WERI-Rb-1 (cell line): ENCODE measurements around the gene ATAT1.
"Not testable (repeated sequence)": the region's sequence is repeated elsewhere in the genome, so short reads cannot be mapped to it uniquely, and the experiment has no call there.

Source experiments
- DNase-seq: peaks from one replicate; pipeline ENCODE4 v3.0.0-alpha.2; 2020
- H3K27ac ChIP-seq: fragments of 250-450 bp; sonication (Bioruptor Pico); 2 replicates; pipeline ENCODE4 v1.5.1; 2020; ENCODE audit warnings: mild to moderate bottlenecking, moderate library complexity
- H3K27me3 ChIP-seq: fragments of 250-450 bp; sonication (Bioruptor Pico); 2 replicates; pipeline ENCODE4 v1.5.1; 2021; ENCODE audit warnings: mild to moderate bottlenecking, low read depth, moderate library complexity; ENCODE audit not compliant: insufficient read depth, severe bottlenecking
- H3K36me3 ChIP-seq: fragments of 250-450 bp; sonication (Bioruptor Pico); 2 replicates; pipeline ENCODE4 v1.5.1; 2020; ENCODE audit warnings: mild to moderate bottlenecking, moderate library complexity
- H3K4me3 ChIP-seq: 2 replicates; pipeline ENCODE4 v1.5.1; 2011; ENCODE audit warnings: low read depth, mild to moderate bottlenecking, control low read depth, low read length
- H3K9me3 ChIP-seq: fragments of 250-450 bp; sonication (Bioruptor Pico); 2 replicates; pipeline ENCODE4 v1.5.1; 2021; ENCODE audit warnings: mild to moderate bottlenecking, moderate library complexity; ENCODE audit not compliant: severe bottlenecking
- CTCF ChIP-seq: IDR thresholded peaks from 2 replicates; pipeline ENCODE4 v1.5.1; 2011; ENCODE audit warnings: low read depth, mild to moderate bottlenecking, control low read depth, inconsistent platforms, low read length

Gene ATAT1

DNA sequence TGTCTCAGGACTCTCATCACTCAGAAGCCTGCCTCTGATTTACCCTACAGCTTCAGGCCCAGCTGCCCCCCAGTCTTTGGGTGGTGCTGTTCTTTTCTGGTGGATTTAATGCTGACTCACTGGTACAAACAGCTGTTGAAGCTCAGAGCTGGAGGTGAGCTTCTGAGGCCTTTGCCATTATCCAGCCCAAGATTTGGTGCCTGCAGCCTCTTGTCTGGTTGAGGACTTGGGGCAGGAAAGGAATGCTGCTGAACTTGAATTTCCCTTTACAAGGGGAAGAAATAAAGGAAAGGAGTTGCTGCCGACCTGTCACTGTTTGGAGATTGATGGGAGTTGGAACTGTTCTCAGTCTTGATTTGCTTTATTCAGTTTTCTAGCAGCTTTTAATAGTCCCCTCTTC is 35.7 kb upstream of the ATAT1 start:
- Histone ChIP-seq H3K4me3 (no peak overlapping the region), H3K9me3 (no peaks in the 10 kb centered on the region), H3K27me3 (no peaks in the 10 kb centered on the region), H3K27ac (no peak overlapping the region), H3K36me3 (peaks cover 94% of the 10 kb centered on the region)
- no peak for TF ChIP-seq CTCF
- DNase-seq, result no peak

- no peak overlapping the region for H3K27ac ChIP-seq
- DNase-seq, result no peak
- no peaks in the 10 kb centered on the region for H3K9me3 ChIP-seq
- no peak overlapping the region for H3K4me3 ChIP-seq
- peaks cover 86% of the 10 kb centered on the region for H3K36me3 ChIP-seq
- no peaks in the 10 kb centered on the region for H3K27me3 ChIP-seq
- no peak for TF ChIP-seq CTCF
These were observed 34.4 kb upstream of the ATAT1 start for GRCh38 chr6:30592287-30592686.

DNA sequence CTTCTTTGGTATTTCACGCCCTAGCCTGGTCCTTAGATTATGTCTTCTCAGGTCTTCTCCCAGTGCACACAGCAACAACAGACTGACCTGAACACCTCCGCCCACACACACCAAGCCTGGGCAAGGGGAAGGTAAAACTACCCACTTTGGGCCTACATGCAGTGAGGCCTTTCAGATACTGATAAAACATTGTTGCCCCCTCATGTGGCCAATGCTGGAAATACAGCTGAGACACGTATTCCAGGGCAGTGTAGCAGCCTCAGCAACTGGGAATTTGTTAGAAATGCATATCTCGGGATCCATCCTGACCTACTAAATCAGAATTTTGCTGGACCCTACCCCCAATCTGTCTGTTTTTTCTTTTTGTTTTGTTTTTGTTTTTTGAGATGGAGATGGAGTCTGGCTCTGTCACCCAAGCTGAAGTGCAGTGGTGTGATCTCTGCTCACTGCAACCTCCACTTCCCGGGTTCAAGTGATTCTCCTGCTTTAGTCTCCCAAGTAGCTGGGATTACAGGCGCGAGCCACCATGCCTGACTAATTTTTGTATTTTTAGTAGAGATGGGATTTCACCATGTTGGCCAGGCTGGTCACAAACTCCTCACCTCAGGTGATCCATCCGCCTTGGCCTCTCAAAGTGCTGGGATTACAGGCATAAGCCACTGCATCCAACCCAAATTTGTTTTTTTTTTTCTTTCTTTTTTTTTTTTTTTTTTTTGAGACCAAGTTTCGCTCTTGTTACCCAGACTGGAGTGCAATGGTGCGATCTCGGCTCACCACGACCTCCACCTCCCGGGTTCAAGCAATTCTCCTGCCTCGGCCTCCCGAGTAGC is 29.1 kb upstream of the ATAT1 start:
- H3K36me3 ChIP-seq, result peaks cover 76% of the 10 kb centered on the region
- H3K27ac ChIP-seq, H3K4me3 ChIP-seq, H3K27me3 ChIP-seq, H3K9me3 ChIP-seq: not testable (repeated sequence)
- TF ChIP-seq CTCF, result peak; percentile 89
- peak; percentile 93 for DNase-seq

- Histone ChIP-seq H3K27me3 (no peaks in the 10 kb centered on the region), H3K9me3 (no peaks in the 10 kb centered on the region), H3K27ac (peak overlapping the region; percentile 19; the same call in 1 of the 2 replicates), H3K36me3 (peaks cover 80% of the 10 kb centered on the region), H3K4me3 (no peak overlapping the region)
- DNase-seq, result no peak
- no peak for TF ChIP-seq CTCF
These were observed 27.6 kb upstream of the ATAT1 start for GRCh38 chr6:30598912-30599624.

DNA sequence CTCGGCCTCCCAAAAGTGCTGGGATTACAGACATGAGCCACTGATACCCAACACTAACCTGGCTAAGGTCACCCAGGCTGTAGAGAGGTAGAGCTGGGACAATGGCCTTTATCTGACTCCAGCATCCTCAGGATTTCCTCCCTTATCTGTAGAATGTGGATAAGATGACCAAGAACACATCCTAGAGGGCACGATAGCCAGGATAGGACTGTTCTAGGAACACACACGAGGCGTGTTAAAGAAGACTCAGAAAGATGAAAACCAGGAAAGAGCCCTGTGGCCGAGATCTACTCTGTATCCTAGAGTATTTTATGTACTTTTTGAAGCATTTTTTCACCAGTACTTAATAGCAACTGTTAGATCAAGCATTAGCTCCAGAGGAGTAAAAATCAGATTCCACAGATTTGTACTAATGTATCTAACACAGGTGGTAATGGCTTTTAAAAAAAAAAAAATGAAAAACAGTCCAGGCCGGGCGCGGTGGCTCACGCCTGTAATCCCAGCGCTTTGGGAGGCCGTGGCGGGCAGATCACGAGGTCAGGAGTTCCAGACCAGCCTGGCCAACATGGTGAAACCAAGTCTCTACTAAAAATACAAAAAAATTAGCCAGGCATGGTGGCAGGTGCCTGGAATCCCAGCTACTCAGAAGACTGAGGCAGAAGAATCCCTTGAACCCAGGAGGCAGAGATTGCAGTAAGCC is 26.9 kb upstream of the ATAT1 start:
- Histone ChIP-seq H3K4me3 (no peak overlapping the region), H3K27ac (peak overlapping the region; percentile 19; the same call in 1 of the 2 replicates), H3K27me3 (no peaks in the 10 kb centered on the region), H3K9me3 (no peaks in the 10 kb centered on the region), H3K36me3 (peaks cover 80% of the 10 kb centered on the region)
- no peak for DNase-seq
- TF ChIP-seq CTCF, result no peak
